NCI-H82 treated with DMSO at 0.1 percent for 48 hours (cell line): ENCODE results near the gene RALGPS2.

ENCODE experiments used
- DNase-seq: peaks from one replicate; lab custom pipeline; 2025; ENCODE audit not compliant: unreplicated experiment; lab: John Stamatoyannopoulos, UW

RALGPS2 gene

GRCh38 chr1:178961331-178961730 lies 236.3 kb downstream of the RALGPS2 start:
- DNase-seq: no peak

DNA sequence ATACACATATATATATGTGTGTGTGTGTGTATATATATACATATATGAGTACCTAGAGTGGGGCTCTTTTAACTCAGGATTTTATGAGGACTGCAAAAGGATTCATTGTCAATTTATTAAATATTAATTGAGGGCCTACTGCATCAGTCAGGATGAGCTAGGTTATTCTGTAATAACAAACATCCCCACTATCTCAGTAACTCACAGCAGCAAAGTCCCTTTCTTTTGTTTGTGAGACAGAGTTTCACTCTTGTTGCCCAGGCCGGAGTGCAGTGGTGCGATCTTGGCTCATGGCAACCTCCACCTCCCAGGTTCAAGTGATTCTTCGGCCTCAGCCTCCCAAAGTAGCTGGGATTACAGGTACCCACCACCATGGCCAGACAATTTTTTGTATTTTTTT lies 236.8 kb downstream of the RALGPS2 start:
- DNase-seq: no peak

- DNase-seq: no peak
Observed at GRCh38 chr1:178962853-178963711, 238.0 kb downstream of the RALGPS2 start.

DNA sequence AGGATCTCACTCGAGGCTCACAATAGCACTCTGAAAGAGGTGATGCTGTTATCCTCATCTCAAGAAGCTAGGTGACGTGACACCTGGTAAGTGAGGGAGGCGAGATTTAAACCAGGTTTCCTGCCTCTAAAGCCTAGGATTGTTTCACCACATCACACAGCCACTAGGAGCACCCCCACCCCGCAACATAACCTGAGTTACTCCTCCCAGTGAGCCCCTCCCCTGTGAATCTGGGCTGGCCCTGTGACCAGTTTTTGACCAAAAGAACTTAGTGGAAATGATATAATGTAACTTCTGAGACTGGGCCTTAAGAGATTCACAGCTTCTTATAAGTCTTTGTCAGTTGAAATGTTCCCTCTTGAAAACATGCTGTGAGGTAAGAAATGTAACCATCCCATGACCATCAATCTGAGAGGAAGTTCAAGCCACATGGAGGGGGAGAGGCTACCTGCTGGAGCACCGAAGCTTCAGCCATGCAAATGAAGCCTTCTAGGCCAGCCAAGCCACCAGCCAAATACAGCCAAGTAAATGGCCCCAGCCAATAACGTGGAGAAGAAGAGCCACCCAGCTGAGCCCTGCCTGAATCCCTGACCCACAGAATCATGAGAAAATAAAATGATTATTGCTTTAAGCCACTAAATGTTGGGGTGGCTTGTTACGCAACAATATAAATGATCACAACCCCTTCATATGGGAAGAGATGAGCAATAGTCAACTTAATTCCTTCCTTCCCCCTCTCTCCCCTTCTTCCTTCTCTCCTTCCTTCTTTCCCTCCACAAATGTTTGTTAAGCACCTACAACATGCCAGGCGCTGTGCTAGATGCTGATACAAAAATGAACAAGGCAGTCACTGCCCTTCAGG lies 239.7 kb downstream of the RALGPS2 start:
- no peak for DNase-seq

- DNase-seq: no peak
Observed at GRCh38 chr1:178966312-178966711, 241.3 kb downstream of the RALGPS2 start.

DNA sequence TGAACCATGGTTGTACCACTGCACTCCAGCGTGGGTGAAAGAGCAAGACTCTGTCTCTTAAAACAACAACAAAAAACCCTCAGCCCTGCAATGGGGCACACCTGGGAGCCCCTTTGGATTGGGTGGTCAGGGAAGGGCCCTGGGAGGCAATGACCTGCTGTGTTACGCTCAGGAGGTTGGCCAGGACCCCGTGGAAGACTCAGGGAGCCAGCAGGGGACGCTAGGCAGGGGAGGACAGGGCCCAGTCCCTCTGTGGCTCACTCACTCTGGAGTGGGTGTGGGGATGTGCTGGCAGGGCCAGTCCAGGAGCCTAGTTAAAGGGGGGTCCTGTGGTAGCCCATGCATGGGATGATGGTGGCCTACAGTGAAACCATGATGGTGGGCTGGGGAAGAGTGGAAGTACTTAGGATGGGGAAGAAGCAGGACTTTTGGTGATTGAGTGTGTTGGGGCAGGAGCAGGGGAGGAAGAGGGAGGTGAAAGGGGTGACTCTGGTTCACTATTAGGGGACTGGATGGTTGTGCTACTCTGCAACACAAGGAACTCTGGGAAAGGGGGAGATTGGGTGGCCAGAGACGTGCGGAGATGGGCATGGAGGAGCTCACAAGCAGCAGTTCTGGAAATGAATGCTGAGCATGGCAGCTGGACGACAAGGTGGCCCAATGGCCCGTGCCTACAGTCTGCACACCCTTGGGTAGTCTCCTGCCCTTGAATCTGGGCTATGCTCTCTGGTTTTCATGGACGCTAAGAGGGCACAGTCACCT lies 244.4 kb downstream of the RALGPS2 start:
- no peak for DNase-seq

DNA sequence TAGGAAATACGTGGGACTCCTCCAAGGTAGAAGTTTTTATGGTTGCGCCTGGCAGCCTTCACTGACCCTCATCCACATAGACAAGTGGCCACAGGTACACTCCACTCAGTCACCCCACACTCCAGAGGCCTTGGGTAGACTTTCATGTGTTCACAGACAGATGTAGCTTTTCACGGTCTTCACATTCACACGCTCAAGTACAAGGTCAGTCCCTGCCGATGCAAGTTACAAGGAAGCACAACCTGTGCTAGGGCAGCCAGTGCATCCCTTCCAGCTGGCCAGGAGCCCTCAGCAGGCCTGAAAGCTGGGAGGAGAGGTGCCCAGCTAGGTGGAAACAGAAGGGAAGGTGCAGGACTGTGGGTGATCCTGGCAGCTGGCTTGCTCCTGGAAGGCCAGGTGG lies 245.1 kb downstream of the RALGPS2 start:
- no peak for DNase-seq
